ENCODE results near the gene CTRL. TPM values are rescaled to one million over a fixed set of nuclear protein-coding genes. Genes with fewer than 3 reads are reported as not detected.

The CTRL gene
- total and polyA plus RNA-seq, 2 donors (not counting 3 experiments of a cell fraction or from before 2014, with no cell fraction given), result 1.0 to 1.1 TPM

DNA sequence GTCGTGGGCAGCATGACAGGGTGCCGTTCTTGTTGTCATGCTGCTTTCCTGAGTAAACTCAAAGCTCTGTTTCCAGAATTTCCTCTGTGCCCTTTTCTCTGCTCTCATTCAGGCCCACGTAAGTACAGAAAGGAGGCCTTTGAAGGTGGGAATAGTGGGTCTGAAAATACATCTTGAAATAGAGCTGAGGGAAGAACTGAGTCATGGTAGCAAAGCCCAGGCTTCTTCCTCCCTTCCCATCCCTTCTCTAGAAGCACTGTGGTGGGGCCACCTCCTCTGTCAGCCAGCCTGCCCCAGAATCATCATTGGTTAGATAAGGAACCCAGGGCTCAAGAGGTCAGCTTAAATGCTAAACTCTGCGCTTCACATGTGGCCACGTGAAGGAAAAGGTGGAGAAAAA lies 9.4 kb downstream of the CTRL start:
- Histone ChIP-seq H3K4me1 (ENCODE audit: control insufficient read depth, extremely low read depth, insufficient read depth, low read length) (peaks cover 10% of the 10 kb centered on the region), H3K27ac (ENCODE audit: insufficient read depth, low read depth, low read length) (no peak overlapping the region), H3K9me1 (replicated peaks; ENCODE audit: control insufficient read depth, extremely low read depth, insufficient read depth, low read length) (no peaks in the 10 kb centered on the region), H3K4me3 (replicated peaks in 1 of 3; ENCODE audit: insufficient read depth in 1 of 3, low read depth in 1 of 3, low read length in 3 of 3) (no peak overlapping the region), H3K9ac (replicated peaks; ENCODE audit: extremely low read depth, insufficient read depth, low read length) (no peak overlapping the region), H3K4me2 (ENCODE audit: insufficient read depth, low read length) (no peak overlapping the region), H3K27me3 (ENCODE audit: control insufficient read depth in 2 of 2, insufficient read depth in 2 of 2, low read length in 2 of 2) (no peaks in the 10 kb centered on the region), H4K20me1 (replicated peaks; ENCODE audit: control insufficient read depth, extremely low read depth, insufficient read depth, low read length) (no peaks in the 10 kb centered on the region), H3K79me2 (ENCODE audit: control insufficient read depth, insufficient read depth, low read length) (no peaks in the 10 kb centered on the region), H3K9me3 (replicated peaks; ENCODE audit: control insufficient read depth, insufficient read depth, low read length) (no peaks in the 10 kb centered on the region), H2AFZ (ENCODE audit: low read depth, low read length) (no peak overlapping the region), H3K36me3 (ENCODE audit: control insufficient read depth in 2 of 2, extremely low read depth in 1 of 2, insufficient read depth in 2 of 2, low read length in 2 of 2) (peaks cover 0 to 21% of the 10 kb centered on the region in 2 experiments)
- no peak for DNase-seq (ENCODE audit: low read depth, low spot score)
- no peak for FAIRE-seq
- BruUV-seq (replicated peaks), result no TSS peak
- dilution Hi-C loops (cut with MboI; ENCODE audit: extremely low pct_ligation_motif_present, low sequenced_read_pairs), result loop anchor here (25.0 kb wide), 1 partner anchor 235 kb away; no protein-coding TSS in a partner anchor
- CTCF ChIA-PET, result interaction anchor here (1.6 kb wide), 1 partner anchor 38 kb away, joined by 8 read pairs; the partner anchor contains the start of gene NRN1L
- intact Hi-C loops (cut with micrococcal nuclease), result loop anchor here (10.0 kb wide), 1 partner anchor 397 kb away; the partner anchor contains the start of gene RIPOR1
- TF ChIP-seq POLR2A (IDR thresholded peaks at IDR 0.05; ENCODE audit: low read depth, low read length) (no peak), JUN (IDR thresholded peaks at IDR 0.05; ENCODE audit: borderline replicate concordance, insufficient read depth, insufficient read length, low read depth) (no peak), POLR2AphosphoS5 (IDR thresholded peaks at IDR 0.05; ENCODE audit: insufficient read depth, low read depth, low read length) (no peak), FOS (IDR thresholded peaks at IDR 0.05; ENCODE audit: borderline replicate concordance, insufficient read depth, low read length) (no peak), MYC (IDR thresholded peaks at IDR 0.05; ENCODE audit: low read depth, low read length) (no peak)
- TF ChIP-seq, protein P1, sequence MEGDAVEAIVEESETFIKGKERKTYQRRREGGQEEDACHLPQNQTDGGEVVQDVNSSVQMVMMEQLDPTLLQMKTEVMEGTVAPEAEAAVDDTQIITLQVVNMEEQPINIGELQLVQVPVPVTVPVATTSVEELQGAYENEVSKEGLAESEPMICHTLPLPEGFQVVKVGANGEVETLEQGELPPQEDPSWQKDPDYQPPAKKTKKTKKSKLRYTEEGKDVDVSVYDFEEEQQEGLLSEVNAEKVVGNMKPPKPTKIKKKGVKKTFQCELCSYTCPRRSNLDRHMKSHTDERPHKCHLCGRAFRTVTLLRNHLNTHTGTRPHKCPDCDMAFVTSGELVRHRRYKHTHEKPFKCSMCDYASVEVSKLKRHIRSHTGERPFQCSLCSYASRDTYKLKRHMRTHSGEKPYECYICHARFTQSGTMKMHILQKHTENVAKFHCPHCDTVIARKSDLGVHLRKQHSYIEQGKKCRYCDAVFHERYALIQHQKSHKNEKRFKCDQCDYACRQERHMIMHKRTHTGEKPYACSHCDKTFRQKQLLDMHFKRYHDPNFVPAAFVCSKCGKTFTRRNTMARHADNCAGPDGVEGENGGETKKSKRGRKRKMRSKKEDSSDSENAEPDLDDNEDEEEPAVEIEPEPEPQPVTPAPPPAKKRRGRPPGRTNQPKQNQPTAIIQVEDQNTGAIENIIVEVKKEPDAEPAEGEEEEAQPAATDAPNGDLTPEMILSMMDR (IDR thresholded peaks at IDR 0.05; ENCODE audit: extremely low read depth in 1 of 2, insufficient read depth in 1 of 2, low read depth in 1 of 2, low read length in 2 of 2), result no peak
- TF ChIP-seq, protein P2, sequence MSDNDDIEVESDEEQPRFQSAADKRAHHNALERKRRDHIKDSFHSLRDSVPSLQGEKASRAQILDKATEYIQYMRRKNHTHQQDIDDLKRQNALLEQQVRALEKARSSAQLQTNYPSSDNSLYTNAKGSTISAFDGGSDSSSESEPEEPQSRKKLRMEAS (IDR thresholded peaks at IDR 0.05; ENCODE audit: insufficient read depth, insufficient read length), result no peak
- POLR2A ChIA-PET, result no interaction called here

All from endothelial cell of umbilical vein (primary cell).